Measurements from ENCODE around the gene NLE1. TPM values are rescaled to one million over a fixed set of nuclear protein-coding genes. Genes with fewer than 3 reads are reported as not detected.

Gene NLE1
- total RNA-seq, 1 donor from 2014 or later: 25.8 TPM

DNA sequence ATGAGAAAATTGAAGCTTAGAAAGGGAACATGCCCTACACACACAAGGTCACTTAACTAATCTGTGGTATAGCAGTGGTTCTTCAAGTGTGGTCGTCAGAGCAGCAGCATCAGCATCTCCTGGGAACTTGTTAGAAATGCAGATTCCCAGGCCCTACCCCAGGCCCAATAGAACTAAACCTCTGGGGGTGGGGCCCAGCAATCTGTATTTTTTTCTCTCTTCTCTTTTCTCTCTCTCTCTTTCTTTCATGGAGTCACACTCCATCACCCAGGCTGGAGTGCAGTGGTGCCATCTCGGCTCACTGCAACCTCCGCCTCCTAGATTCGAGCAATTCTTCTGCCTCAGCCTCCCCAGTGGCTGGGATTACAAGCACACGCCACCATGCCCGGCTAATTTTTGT, 3.9 kb downstream of the NLE1 start:
- Histone ChIP-seq H3K4me1 (peaks cover 23% of the 10 kb centered on the region), H3K36me3 (peaks cover 0 to 55% of the 10 kb centered on the region in 2 donors), H3K4me3 (no peak overlapping the region), H3K27ac (no peak overlapping the region), H3K9me3 (no peaks in the 10 kb centered on the region), H3K27me3 (no peaks in the 10 kb centered on the region)
- intact Hi-C loops (cut with DNase I): no loop called here
- DNase-seq (ENCODE audit: extremely low spot score in 2 of 2): no peak
- TF ChIP-seq POLR2A (IDR thresholded peaks at IDR 0.05) (no peak), POLR2AphosphoS5 (IDR thresholded peaks at IDR 0.05; ENCODE audit: insufficient read depth in 1 of 2, low read depth in 1 of 2) (no peak), CTCF (IDR thresholded peaks at IDR 0.05) (no peak)

DNA sequence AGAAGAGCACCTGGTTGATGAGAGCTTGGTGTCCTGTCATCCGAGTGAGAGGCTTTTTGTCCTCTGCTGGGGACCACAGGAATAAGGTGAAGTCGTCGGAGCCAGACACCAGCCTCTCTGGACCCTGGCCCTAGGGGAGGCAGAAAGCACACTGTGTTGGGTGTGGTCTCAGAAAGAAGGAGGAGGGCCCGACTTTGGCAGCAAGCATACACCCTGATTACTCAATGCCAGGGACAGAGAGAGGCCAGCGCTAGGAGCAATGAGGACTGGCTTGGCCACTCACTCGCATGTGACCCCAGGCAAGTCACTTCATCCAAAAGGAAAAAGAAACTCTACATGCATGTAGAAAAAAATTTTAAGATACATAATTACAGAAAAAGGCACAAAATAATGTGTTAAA, 6.8 kb downstream of the NLE1 start:
- H3K27me3 ChIP-seq: no peaks in the 10 kb centered on the region
- no peak overlapping the region for H3K4me3 ChIP-seq
- DNase-seq (ENCODE audit: extremely low spot score in 2 of 2): no peak
- intact Hi-C loops (cut with DNase I): no loop called here
- TF ChIP-seq POLR2AphosphoS5 (IDR thresholded peaks at IDR 0.05; ENCODE audit: insufficient read depth in 1 of 2, low read depth in 1 of 2): no peak
- TF ChIP-seq CTCF (IDR thresholded peaks at IDR 0.05): no peak
- TF ChIP-seq POLR2A (IDR thresholded peaks at IDR 0.05): no peak
- peaks cover 0 to 77% of the 10 kb centered on the region in 2 donors for H3K36me3 ChIP-seq
- H3K4me1 ChIP-seq: peaks cover 4% of the 10 kb centered on the region
- no peaks in the 10 kb centered on the region for H3K9me3 ChIP-seq
- H3K27ac ChIP-seq: no peak overlapping the region

DNA sequence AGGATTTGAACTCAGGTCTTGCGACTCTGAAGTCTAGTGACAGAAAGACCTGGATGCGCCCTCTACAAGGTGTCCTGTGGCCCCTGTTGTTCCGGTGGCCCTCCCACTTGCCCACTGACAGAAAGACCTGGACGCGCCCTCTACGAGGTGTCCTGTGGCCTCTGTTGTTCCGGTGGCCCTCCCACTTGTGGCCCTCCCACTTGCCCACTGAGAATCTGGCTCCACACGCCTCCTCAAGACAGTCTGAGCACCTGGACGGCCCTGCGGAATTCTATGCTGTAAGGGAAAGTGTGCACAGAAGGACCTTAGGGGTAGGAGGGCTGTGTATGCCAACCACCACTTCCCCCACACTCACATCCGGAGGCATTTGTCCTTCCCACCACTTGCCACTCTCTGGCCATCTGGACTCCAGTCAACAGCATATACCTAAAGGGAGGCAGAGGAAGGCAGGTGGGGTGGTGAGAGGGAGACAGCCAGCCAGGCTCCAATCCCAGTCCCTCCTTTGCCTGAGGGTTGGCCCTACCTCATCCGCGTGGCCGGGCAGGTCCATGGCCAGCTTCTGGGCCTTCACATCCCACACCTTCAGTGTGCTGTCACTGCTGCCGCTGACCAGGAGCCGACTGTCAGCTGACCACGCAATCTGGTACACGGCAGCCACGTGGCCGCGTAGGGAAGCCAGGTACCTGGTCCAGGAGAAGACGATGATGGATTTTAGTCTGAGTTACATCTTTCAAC, 9.1 kb downstream of the NLE1 start:
- no peaks in the 10 kb centered on the region for H3K9me3 ChIP-seq
- TF ChIP-seq POLR2AphosphoS5 (IDR thresholded peaks at IDR 0.05; ENCODE audit: insufficient read depth in 1 of 2, low read depth in 1 of 2) (no peak), POLR2A (IDR thresholded peaks at IDR 0.05) (no peak), CTCF (IDR thresholded peaks at IDR 0.05) (no peak)
- H3K36me3 ChIP-seq: peaks cover 0 to 65% of the 10 kb centered on the region in 2 donors
- no peak overlapping the region for H3K4me3 ChIP-seq
- H3K4me1 ChIP-seq: peaks cover 7% of the 10 kb centered on the region
- no peaks in the 10 kb centered on the region for H3K27me3 ChIP-seq
- DNase-seq (ENCODE audit: extremely low spot score in 2 of 2): no peak
- intact Hi-C loops (cut with DNase I): no loop called here
- no peak overlapping the region for H3K27ac ChIP-seq

- no peak for TF ChIP-seq CTCF (IDR thresholded peaks at IDR 0.05)
- no peak for TF ChIP-seq POLR2A (IDR thresholded peaks at IDR 0.05)
- TF ChIP-seq POLR2AphosphoS5 (IDR thresholded peaks at IDR 0.05; ENCODE audit: insufficient read depth in 1 of 2, low read depth in 1 of 2): no peak
- Histone ChIP-seq H3K4me3 (no peak overlapping the region), H3K36me3 (peaks cover 0 to 56% of the 10 kb centered on the region in 2 donors), H3K4me1 (peaks cover 7% of the 10 kb centered on the region), H3K27me3 (no peaks in the 10 kb centered on the region), H3K9me3 (no peaks in the 10 kb centered on the region), H3K27ac (no peak overlapping the region)
- intact Hi-C loops (cut with DNase I): no loop called here
- no peak for DNase-seq (ENCODE audit: extremely low spot score in 2 of 2)
Measured at GRCh38 chr17:35132099-35132498, 10.0 kb downstream of the NLE1 start.

- TF ChIP-seq POLR2AphosphoS5 (IDR thresholded peaks at IDR 0.05; ENCODE audit: insufficient read depth in 1 of 2, low read depth in 1 of 2) (no peak), POLR2A (IDR thresholded peaks at IDR 0.05) (no peak), CTCF (IDR thresholded peaks at IDR 0.05) (no peak)
- Histone ChIP-seq H3K4me3 (no peak overlapping the region), H3K4me1 (peaks cover 7% of the 10 kb centered on the region), H3K27ac (no peak overlapping the region), H3K27me3 (no peaks in the 10 kb centered on the region), H3K9me3 (no peaks in the 10 kb centered on the region), H3K36me3 (peaks cover 0 to 43% of the 10 kb centered on the region in 2 donors)
- intact Hi-C loops (cut with DNase I): no loop called here
- no peak for DNase-seq (ENCODE audit: extremely low spot score in 2 of 2)
Measured at GRCh38 chr17:35130392-35130791, 11.7 kb downstream of the NLE1 start.
